Measurements from ENCODE around the gene LRP1B.

DNA sequence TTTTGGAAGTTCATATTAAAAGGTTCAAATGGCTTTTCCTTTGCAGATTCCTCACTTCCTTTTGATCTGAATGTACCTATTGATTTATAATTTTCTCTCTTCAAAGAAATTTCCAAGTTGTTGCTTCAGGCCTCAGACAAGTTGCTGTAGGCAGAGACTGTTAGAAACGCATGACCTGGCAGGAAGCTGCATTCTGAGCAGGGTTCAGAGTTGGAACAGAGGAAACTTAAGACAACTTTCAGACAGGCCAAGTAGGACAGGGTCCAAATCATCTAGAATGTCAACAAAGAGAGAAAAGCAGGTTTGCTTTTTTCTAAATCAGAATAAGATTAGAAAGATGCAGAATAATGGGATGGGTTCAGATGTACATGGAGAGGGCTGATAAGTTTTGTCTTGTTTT is 416.3 kb downstream of the LRP1B start:
- no peak for TF ChIP-seq ARNTL (CRISPR knock-in tag; IDR thresholded peaks at IDR 0.05; ENCODE audit: borderline replicate concordance, low read depth)
- TF ChIP-seq ZC3H10 (CRISPR knock-in tag; IDR thresholded peaks at IDR 0.05) = no peak
- TF ChIP-seq, protein P1, sequence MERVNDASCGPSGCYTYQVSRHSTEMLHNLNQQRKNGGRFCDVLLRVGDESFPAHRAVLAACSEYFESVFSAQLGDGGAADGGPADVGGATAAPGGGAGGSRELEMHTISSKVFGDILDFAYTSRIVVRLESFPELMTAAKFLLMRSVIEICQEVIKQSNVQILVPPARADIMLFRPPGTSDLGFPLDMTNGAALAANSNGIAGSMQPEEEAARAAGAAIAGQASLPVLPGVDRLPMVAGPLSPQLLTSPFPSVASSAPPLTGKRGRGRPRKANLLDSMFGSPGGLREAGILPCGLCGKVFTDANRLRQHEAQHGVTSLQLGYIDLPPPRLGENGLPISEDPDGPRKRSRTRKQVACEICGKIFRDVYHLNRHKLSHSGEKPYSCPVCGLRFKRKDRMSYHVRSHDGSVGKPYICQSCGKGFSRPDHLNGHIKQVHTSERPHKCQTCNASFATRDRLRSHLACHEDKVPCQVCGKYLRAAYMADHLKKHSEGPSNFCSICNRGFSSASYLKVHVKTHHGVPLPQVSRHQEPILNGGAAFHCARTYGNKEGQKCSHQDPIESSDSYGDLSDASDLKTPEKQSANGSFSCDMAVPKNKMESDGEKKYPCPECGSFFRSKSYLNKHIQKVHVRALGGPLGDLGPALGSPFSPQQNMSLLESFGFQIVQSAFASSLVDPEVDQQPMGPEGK (CRISPR knock-in tag; IDR thresholded peaks at IDR 0.05; ENCODE audit: borderline replicate concordance) = no peak
- no peak for TF ChIP-seq ZFP3 (CRISPR knock-in tag; IDR thresholded peaks at IDR 0.05)
- TF ChIP-seq TOX (CRISPR knock-in tag; IDR thresholded peaks at IDR 0.05; ENCODE audit: borderline replicate concordance) = no peak
- no peak for TF ChIP-seq ZFP30 (CRISPR knock-in tag; IDR thresholded peaks at IDR 0.05)
- TF ChIP-seq RARB (CRISPR knock-in tag; IDR thresholded peaks at IDR 0.05) = no peak
- no peak for TF ChIP-seq CSDC2 (CRISPR knock-in tag; IDR thresholded peaks at IDR 0.05)
- TF ChIP-seq PPARA (CRISPR knock-in tag; IDR thresholded peaks at IDR 0.05; ENCODE audit: borderline replicate concordance) = no peak
- TF ChIP-seq, protein P2, sequence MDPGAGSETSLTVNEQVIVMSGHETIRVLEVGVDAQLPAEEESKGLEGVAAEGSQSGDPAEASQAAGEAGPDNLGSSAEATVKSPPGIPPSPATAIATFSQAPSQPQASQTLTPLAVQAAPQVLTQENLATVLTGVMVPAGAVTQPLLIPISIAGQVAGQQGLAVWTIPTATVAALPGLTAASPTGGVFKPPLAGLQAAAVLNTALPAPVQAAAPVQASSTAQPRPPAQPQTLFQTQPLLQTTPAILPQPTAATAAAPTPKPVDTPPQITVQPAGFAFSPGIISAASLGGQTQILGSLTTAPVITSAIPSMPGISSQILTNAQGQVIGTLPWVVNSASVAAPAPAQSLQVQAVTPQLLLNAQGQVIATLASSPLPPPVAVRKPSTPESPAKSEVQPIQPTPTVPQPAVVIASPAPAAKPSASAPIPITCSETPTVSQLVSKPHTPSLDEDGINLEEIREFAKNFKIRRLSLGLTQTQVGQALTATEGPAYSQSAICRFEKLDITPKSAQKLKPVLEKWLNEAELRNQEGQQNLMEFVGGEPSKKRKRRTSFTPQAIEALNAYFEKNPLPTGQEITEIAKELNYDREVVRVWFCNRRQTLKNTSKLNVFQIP (CRISPR knock-in tag; IDR thresholded peaks at IDR 0.05; ENCODE audit: borderline replicate concordance, low read depth) = no peak
- TF ChIP-seq BACH2 (CRISPR knock-in tag; IDR thresholded peaks at IDR 0.05; ENCODE audit: borderline replicate concordance) = no peak
- no peak for TF ChIP-seq GLIS3 (CRISPR knock-in tag; IDR thresholded peaks at IDR 0.05)
- TF ChIP-seq, protein P3, sequence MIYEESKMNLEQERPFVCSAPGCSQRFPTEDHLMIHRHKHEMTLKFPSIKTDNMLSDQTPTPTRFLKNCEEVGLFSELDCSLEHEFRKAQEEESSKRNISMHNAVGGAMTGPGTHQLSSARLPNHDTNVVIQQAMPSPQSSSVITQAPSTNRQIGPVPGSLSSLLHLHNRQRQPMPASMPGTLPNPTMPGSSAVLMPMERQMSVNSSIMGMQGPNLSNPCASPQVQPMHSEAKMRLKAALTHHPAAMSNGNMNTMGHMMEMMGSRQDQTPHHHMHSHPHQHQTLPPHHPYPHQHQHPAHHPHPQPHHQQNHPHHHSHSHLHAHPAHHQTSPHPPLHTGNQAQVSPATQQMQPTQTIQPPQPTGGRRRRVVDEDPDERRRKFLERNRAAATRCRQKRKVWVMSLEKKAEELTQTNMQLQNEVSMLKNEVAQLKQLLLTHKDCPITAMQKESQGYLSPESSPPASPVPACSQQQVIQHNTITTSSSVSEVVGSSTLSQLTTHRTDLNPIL (CRISPR knock-in tag; IDR thresholded peaks at IDR 0.05; ENCODE audit: low read depth) = no peak

Data from SK-N-SH treated with all-trans-retinoic acid at 6 μM for 48 hours (cell line).